HCT116 (cell line): ENCODE measurements around the gene COA8. TPM values are rescaled to one million over a fixed set of nuclear protein-coding genes. Genes with fewer than 3 reads are reported as not detected.

Experiments
- ATAC-seq: fragments of 200-7000 bp; cut with Tn5 transposase; 2 replicates; pipeline ENCODE4 v1.9.1; 2020; ENCODE audit warnings: mild to moderate bottlenecking, moderate library complexity
- BruUV-seq: library from RNA; stranded (reverse); fragments of 400-500 nt; replicated peaks from 2 replicates; lab custom pipeline; 2021; lab: Mats Ljungman, UMichigan
- CTCF ChIA-PET: fragments of 300-600 bp; sonication (Branson Sonifier 250); formaldehyde crosslinking; loops from one replicate; lab custom pipeline; 2021; ENCODE audit warnings: antibody characterized with exemption; lab: Charles Lee
- POLR2A ChIA-PET: fragments of 300-600, 350-600 bp; sonication (Branson Sonifier 250); formaldehyde crosslinking; loops from one replicate; lab custom pipeline; 2021; ENCODE audit warnings: antibody characterized with exemption; lab: Charles Lee
- RAD21 ChIA-PET, 2 experiments: fragments of 300-600 bp; sonication (Branson Sonifier 250); formaldehyde crosslinking; loops; one replicate each; lab custom pipeline; 2023; ENCODE audit warnings: low total read pairs in 2 of 2; ENCODE audit not compliant: uncharacterized antibody in 2 of 2, unreplicated experiment in 2 of 2, low non-redundant PET in 1 of 2; lab: Charles Lee
- DNase-seq: peaks from one replicate; pipeline ENCODE4 v3.0.0-alpha.2; 2010; ENCODE audit warnings: low read depth, low spot score
- H2AFZ ChIP-seq: fragments of 200-600 bp; shearing (Covaris generic), sonication (generic); 2 replicates; pipeline ENCODE4 v1.6.1; 2017; ENCODE audit warnings: low read depth, mixed run types, mixed read lengths, antibody characterized with exemption, low read length; ENCODE audit not compliant: poor library complexity, severe bottlenecking
- H3K27ac ChIP-seq: 2 replicates; pipeline ENCODE4 v1.5.1; 2012; ENCODE audit warnings: low read depth, low read length
- H3K27me3 ChIP-seq: fragments of 200-600 bp; sonication (generic); 2 replicates; pipeline ENCODE4 v1.6.1; 2016; ENCODE audit warnings: mixed run types, low read length, mixed read lengths; ENCODE audit not compliant: insufficient read depth
- H3K36me3 ChIP-seq, 2 experiments: fragments of 200-500 bp in 1 of 2; fragments of 200-600 bp in 1 of 2; sonication (Bioruptor generic) in 1 of 2; sonication (generic) in 1 of 2; 2 replicates each; pipeline versions ENCODE4 v1.5.1 to v1.6.1; 2014 to 2016; ENCODE audit warnings: low read length in 2 of 2, inconsistent platforms in 1 of 2, mixed read lengths in 1 of 2, mixed run types in 1 of 2; ENCODE audit not compliant: insufficient read depth in 2 of 2, control insufficient read depth in 1 of 2
- H3K4me1 ChIP-seq, 2 experiments: fragments of 200-600 bp in 1 of 2; sonication (generic) in 1 of 2; 2 replicates each; pipeline versions ENCODE4 v1.5.1 to v1.6.1; 2012 to 2017; ENCODE audit warnings: low read length in 2 of 2, inconsistent platforms in 1 of 2, mild to moderate bottlenecking in 1 of 2, mixed read lengths in 1 of 2, mixed run types in 1 of 2, moderate library complexity in 1 of 2; ENCODE audit not compliant: insufficient read depth in 2 of 2, control insufficient read depth in 1 of 2
- H3K4me2 ChIP-seq: fragments of 200-600 bp; sonication (generic); 2 replicates; pipeline ENCODE4 v1.6.1; 2017; ENCODE audit warnings: mixed run types, low read length, mixed read lengths
- H3K4me3 ChIP-seq, 2 experiments: fragments of 200-600 bp in 1 of 2; sonication (generic) in 1 of 2; replicated peaks in 1 of 2; 2 replicates each; pipeline ENCODE4 v1.5.1; 2011 to 2016; ENCODE audit warnings: low read length in 2 of 2, control low read depth in 1 of 2, low read depth in 1 of 2, mild to moderate bottlenecking in 1 of 2, mixed read lengths in 1 of 2, mixed run types in 1 of 2
- H3K79me2 ChIP-seq: fragments of 200-600 bp; sonication (generic); 2 replicates; pipeline ENCODE4 v1.6.1; 2017; ENCODE audit warnings: mild to moderate bottlenecking, mixed run types, low read length, moderate library complexity, mixed read lengths; ENCODE audit not compliant: insufficient read depth
- H3K9ac ChIP-seq: fragments of 200-600 bp; sonication (generic); 2 replicates; pipeline ENCODE4 v1.6.1; 2016; ENCODE audit warnings: low read length, mixed read lengths
- H3K9me2 ChIP-seq: fragments of 200-600 bp; sonication (generic), shearing (Covaris generic); 2 replicates; pipeline ENCODE4 v1.6.1; 2017; ENCODE audit warnings: mixed run types, mild to moderate bottlenecking, moderate library complexity; ENCODE audit not compliant: insufficient read depth
- H3K9me3 ChIP-seq, 2 experiments: fragments of 200-500 bp in 1 of 2; fragments of 200-600 bp in 1 of 2; sonication (Bioruptor generic) in 1 of 2; sonication (generic) in 1 of 2; 2 replicates each; pipeline ENCODE4 v1.6.1; 2014 to 2017; ENCODE audit warnings: low read length in 2 of 2, mixed read lengths in 2 of 2, inconsistent platforms in 1 of 2, low read depth in 1 of 2, mild to moderate bottlenecking in 1 of 2, mixed run types in 1 of 2, moderate library complexity in 1 of 2; ENCODE audit not compliant: control insufficient read depth in 1 of 2, insufficient read depth in 1 of 2
- H4K20me1 ChIP-seq: fragments of 200-600 bp; sonication (generic), shearing (Covaris generic); 2 replicates; pipeline ENCODE4 v1.6.1; 2017; ENCODE audit warnings: mixed run types, mild to moderate bottlenecking, moderate library complexity; ENCODE audit not compliant: insufficient read depth
- EGR1 ChIP-seq: IDR thresholded peaks from 2 replicates; pipeline ENCODE4 v1.6.1; 2012; ENCODE audit warnings: low read depth
- EZH2phosphoT487 ChIP-seq: fragments of 200-600 bp; IDR thresholded peaks from 2 replicates; pipeline ENCODE4 v1.6.1; 2018; ENCODE audit warnings: antibody characterized with exemption, borderline replicate concordance
- POLR2A ChIP-seq: IDR thresholded peaks from 2 replicates; pipeline ENCODE4 v1.7.0; 2011; ENCODE audit warnings: borderline replicate concordance; ENCODE audit not compliant: insufficient read depth, insufficient read length; ENCODE audit errors: extremely low read depth
- POLR2AphosphoS5 ChIP-seq: IDR thresholded peaks from 2 replicates; pipeline ENCODE4 v1.6.1; 2011; ENCODE audit warnings: mild to moderate bottlenecking, low read depth, low read length, moderate library complexity
- SIN3A ChIP-seq: IDR thresholded peaks from 2 replicates; pipeline ENCODE4 v1.6.1; 2012; ENCODE audit warnings: low read depth
- ZNF274 ChIP-seq: fragments of 200-500 bp; sonication (Bioruptor generic); IDR thresholded peaks from 2 replicates; pipeline ENCODE4 v1.6.1; 2014; ENCODE audit warnings: mild to moderate bottlenecking, low read depth, low read length, inconsistent platforms
- intact Hi-C: fragments of 100-400 bp; cut with micrococcal nuclease; formaldehyde crosslinking; loops from 2 replicates; pipeline ENCODE4 v1.10.0; 2022
- total RNA-seq: library from RNA; stranded (reverse); gene quantifications from one replicate; pipeline ENCODE4 v1.2.1, GENCODE V29; 2021; ENCODE audit not compliant: unreplicated experiment
- TF ChIP-seq, protein P1 (sequence below), 3 experiments: fragments of 200-600 bp in 1 of 3; sonication (generic) in 1 of 3; IDR thresholded peaks in 2 of 3; conservative IDR thresholded peaks in 1 of 3; 2 replicates each; pipeline ENCODE4 v1.5.1; 2012 to 2017; ENCODE audit warnings: low read depth in 2 of 3, low read length in 2 of 3, antibody characterized with exemption in 1 of 3, borderline replicate concordance in 1 of 3, control low read depth in 1 of 3, mild to moderate bottlenecking in 1 of 3, mixed read lengths in 1 of 3, mixed run types in 1 of 3, moderate library complexity in 1 of 3; ENCODE audit not compliant: insufficient read depth in 1 of 3

COA8 gene
- total RNA-seq, 1 experiment from 2014 or later: 29.4 TPM

DNA sequence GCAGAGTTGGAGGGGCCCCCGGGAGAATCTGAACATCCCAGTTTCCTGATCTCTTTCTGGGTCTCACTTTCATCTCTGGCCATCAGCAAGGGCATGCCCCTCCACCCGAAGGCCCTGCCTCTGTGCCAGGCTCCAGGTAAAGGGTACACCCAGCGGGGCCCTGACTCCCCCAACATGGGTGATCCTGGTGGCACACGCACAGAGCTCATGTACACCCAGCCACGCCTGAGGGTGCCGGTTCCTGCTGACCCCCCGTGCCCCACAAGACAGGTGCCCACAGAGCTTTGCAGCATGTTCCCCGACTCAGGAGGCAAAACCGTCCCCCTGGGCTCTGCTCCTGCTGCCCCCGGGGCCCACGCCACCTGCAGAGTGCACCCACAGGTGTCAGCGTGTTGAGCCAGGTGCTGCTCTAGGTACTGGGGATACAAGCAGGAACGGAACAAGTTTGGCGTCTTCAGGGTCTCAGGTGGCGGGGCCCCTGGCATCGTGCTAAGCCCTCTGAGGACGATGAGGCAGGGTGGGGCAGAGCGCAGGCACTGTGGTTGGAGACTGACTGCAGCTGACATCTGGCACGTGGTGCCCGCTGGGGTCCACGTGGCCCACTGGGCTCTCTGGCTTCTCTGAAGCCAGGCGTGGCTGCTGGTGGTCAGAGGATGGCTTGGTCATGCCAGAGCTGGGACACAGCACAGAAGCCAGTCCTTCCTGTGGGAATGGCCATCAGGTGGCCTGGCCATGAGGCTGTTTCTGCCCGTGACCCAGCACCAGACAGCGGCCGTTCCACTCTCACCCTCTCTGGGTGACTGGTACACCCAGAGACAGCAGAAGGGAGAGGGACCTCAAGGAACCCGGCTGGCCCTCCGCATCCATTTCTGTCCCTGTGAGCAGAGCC, 14.1 kb upstream of the COA8 start:
- no peak overlapping the region for H3K4me2 ChIP-seq
- H2AFZ ChIP-seq: no peak overlapping the region
- no peak overlapping the region for H3K4me3 ChIP-seq
- no TSS peak for BruUV-seq
- intact Hi-C loops: no loop called here
- H3K36me3 ChIP-seq: no peaks in the 10 kb centered on the region
- no peaks in the 10 kb centered on the region for H3K27me3 ChIP-seq
- CTCF ChIA-PET: no interaction called here
- ATAC-seq (no peak), DNase-seq (no peak)
- RAD21 ChIA-PET: no interaction called here
- POLR2A ChIA-PET: no interaction called here
- H4K20me1 ChIP-seq: no peaks in the 10 kb centered on the region
- no peaks in the 10 kb centered on the region for H3K9me3 ChIP-seq
- no peaks in the 10 kb centered on the region for H3K9me2 ChIP-seq
- H3K27ac ChIP-seq: no peak overlapping the region
- peaks cover 16 to 26% of the 10 kb centered on the region in 2 experiments for H3K4me1 ChIP-seq
- no peak for TF ChIP-seq POLR2AphosphoS5
- TF ChIP-seq, protein P1, sequence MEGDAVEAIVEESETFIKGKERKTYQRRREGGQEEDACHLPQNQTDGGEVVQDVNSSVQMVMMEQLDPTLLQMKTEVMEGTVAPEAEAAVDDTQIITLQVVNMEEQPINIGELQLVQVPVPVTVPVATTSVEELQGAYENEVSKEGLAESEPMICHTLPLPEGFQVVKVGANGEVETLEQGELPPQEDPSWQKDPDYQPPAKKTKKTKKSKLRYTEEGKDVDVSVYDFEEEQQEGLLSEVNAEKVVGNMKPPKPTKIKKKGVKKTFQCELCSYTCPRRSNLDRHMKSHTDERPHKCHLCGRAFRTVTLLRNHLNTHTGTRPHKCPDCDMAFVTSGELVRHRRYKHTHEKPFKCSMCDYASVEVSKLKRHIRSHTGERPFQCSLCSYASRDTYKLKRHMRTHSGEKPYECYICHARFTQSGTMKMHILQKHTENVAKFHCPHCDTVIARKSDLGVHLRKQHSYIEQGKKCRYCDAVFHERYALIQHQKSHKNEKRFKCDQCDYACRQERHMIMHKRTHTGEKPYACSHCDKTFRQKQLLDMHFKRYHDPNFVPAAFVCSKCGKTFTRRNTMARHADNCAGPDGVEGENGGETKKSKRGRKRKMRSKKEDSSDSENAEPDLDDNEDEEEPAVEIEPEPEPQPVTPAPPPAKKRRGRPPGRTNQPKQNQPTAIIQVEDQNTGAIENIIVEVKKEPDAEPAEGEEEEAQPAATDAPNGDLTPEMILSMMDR (IDR thresholded peaks at IDR 0.05 in 2 of 3, conservative IDR thresholded peaks at IDR 0.05 in 1 of 3; ENCODE audit: borderline replicate concordance in 1 of 3, insufficient read depth in 1 of 3, low read depth in 2 of 3, low read length in 2 of 3): no peak
- no peak for TF ChIP-seq POLR2A
- TF ChIP-seq EZH2phosphoT487: no peak
- no peak for TF ChIP-seq SIN3A
- TF ChIP-seq ZNF274: no peak
- no peak for TF ChIP-seq EGR1
- no peaks in the 10 kb centered on the region for H3K79me2 ChIP-seq
- no peak overlapping the region for H3K9ac ChIP-seq
